H1 (cell line): ENCODE results near the gene GSE1.
A peak's percentile ranks its signal among the peaks of the same experiment; 100 is the strongest.

Experiments used
- CTCF ChIP-seq, 3 experiments: IDR thresholded peaks; 1 replicate in 2 of 3; 2 replicates in 1 of 3; pipeline versions ENCODE4 v1.5.1 to v1.6.1; 2011; ENCODE audit warnings: low read length in 3 of 3, mild to moderate bottlenecking in 3 of 3, inconsistent platforms in 2 of 3, low read depth in 1 of 3, moderate library complexity in 1 of 3; ENCODE audit not compliant: insufficient read depth in 1 of 3; ENCODE audit errors: control extremely low read depth in 1 of 3
- EP300 ChIP-seq, 2 experiments: IDR thresholded peaks; 1 replicate in 1 of 2; 2 replicates in 1 of 2; pipeline ENCODE4 v1.6.1; 2011 to 2012; ENCODE audit warnings: low read depth in 2 of 2, low read length in 2 of 2, mild to moderate bottlenecking in 2 of 2, borderline replicate concordance in 1 of 2, inconsistent platforms in 1 of 2, moderate library complexity in 1 of 2
- SRF ChIP-seq: IDR thresholded peaks from 2 replicates; pipeline ENCODE4 v1.6.1; 2011; ENCODE audit warnings: mild to moderate bottlenecking, low read depth, low read length, moderate library complexity

DNA sequence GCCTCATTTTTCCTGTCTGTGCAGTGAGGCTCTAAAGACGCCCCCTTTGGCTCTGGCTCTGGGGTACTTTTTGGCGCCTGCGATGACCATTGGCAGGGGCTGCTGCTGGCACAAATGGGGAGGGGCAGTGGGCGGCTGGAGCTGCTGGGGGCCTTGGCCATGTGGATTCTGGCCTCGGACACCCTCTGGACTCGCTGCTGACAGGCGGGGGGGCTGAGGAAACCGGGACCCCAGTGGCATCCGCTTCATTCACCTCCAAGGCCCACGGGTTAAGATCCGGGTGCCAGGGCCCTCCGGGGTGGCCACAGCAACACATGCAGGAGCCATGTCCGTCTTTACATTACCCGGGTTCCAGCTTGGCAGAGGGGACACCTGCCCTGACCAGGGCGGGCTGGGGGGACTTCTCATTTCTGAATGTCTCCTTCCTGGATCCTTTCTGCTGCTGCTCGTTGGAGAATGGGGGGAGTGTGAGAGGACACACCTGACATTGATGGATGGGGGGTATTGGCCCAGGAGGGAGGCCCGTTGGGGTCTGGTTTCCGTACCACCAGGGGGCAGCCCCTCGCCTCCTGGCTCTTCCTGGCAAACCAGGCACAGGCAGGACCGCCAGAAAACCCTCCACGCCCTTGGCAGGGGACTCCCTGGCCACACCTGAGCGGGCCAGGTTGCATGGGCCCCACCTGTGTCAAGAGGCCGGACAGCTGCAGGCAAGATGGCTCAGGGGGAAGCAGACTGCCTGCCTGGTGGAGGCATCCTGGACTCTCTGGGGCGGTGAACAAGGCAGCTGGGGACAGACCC, 21.8 kb downstream of the GSE1 start:
- TF ChIP-seq EP300 (IDR thresholded peaks at IDR 0.05; ENCODE audit: borderline replicate concordance in 1 of 2, low read depth in 2 of 2, low read length in 2 of 2) (no peak), CTCF (IDR thresholded peaks at IDR 0.05; ENCODE audit: control extremely low read depth in 1 of 3, insufficient read depth in 1 of 3, low read depth in 1 of 3, low read length in 3 of 3) (peak in 2 of 3 experiments; percentile 57 to 66; a peak in 3 of 4 replicates), SRF (no peak)
